ENCODE measurements around the gene TGM1.
"Not testable (repeated sequence)": the region's sequence is repeated elsewhere in the genome, so short reads cannot be mapped to it uniquely, and the experiment has no call there.

The TGM1 gene

GRCh38 chr14:24206260-24207103 is 56.5 kb downstream of the TGM1 start:
- DNase-seq (ENCODE audit: low read depth), result no peak

GRCh38 chr14:24204163-24205146 is 58.5 kb downstream of the TGM1 start:
- no peak for DNase-seq (ENCODE audit: low read depth)

- DNase-seq (ENCODE audit: low read depth), result not testable (repeated sequence)
Observed at GRCh38 chr14:24203249-24203886, 59.6 kb downstream of the TGM1 start.

- DNase-seq (ENCODE audit: low read depth), result not testable (repeated sequence)
Observed at GRCh38 chr14:24202538-24202937, 60.4 kb downstream of the TGM1 start.

Data from EH (cell line).